ENCODE results near the gene CYB561D2. TPM values are rescaled to one million over a fixed set of nuclear protein-coding genes. Genes with fewer than 3 reads are reported as not detected.

CYB561D2 gene
- total and polyA plus RNA-seq, 9 of the 15 experiments (the other 6 are each of a cell fraction or from before 2014, with no cell fraction given): 4.2 to 16.6 (median 9.4) TPM

DNA sequence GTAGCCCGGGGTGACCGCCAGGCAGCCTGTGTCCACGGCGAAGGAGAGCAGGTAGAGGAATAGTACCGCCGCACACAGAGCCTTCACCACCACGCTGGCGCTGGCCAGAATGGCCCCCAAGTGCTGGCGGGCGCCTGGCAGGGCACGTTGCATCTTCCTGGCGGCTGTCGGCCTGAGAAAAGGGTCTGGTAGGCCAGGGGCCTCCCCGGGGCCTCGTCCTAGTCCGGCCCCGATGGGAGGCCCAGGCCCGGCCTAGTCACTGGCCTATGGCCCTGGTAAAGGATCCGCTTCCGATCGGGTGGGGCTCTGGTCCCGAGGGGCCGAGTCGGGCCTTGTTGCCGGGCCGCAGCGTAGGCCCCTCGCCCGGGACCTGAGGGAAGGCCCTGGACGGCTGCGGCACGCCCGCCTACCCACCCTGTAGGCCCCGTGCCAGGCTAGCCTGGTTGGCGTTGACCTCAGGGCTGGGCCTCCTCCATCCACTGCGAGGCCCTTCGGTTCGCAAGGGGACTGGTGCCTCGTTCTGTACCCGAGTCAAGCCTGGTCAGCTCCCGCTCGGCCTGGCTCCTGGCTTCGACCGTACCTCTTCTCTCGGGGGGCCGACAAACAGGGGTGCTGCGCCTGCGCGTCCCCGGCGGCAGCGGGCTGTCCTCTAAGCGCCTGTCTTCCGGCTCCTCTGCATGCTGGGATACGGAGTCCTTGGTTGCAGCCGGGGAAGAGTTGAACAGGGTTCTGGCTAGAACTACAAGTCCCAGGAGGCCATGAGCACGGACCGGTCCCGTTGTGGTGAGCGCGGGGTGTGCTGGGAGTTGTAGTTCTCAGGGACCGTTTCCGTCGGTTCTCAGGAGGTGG lies 8.5 kb downstream of the CYB561D2 start, which contains the start of gene TMEM115:
Gene TMEM115, minus strand, starts transcription at position 611 of the 849 bp plus-strand sequence. Its CDS starts 458 bp downstream, at position 153.
- 1% methylated on average over 28 of the region's 64 CpGs for WGBS (ENCODE audit: insufficient coverage, low coverage, missing lambda C conversion rate)
- Histone ChIP-seq H3K4me1 (replicated peaks in 1 of 2; ENCODE audit: control insufficient read depth in 2 of 2, insufficient read depth in 2 of 2, low read length in 2 of 2) (peaks cover 29 to 39% of the 10 kb centered on the region in 2 experiments; a peak in 4 of 5 replicates), H3K9me1 (ENCODE audit: control insufficient read depth, insufficient read depth, low read length) (peaks cover 6% of the 10 kb centered on the region), H3K79me2 (ENCODE audit: control insufficient read depth, insufficient read depth, low read length) (peaks cover 41% of the 10 kb centered on the region), H3K9me3 (replicated peaks; ENCODE audit: control insufficient read depth, insufficient read depth, low read depth, low read length) (no peaks in the 10 kb centered on the region), H3K4me2 (ENCODE audit: insufficient read depth, low read length) (peak within 1 kb of the TSS; percentile 95), H3K9ac (ENCODE audit: insufficient read depth in 1 of 2, low read depth in 2 of 2, low read length in 2 of 2) (peak within 1 kb of the TSS; percentile 74 to 99), H3K4me3 (peak within 1 kb of the TSS; percentile 62), H2AFZ (ENCODE audit: low read depth, low read length) (peak within 1 kb of the TSS; percentile 97), H3K36me3 (ENCODE audit: control insufficient read depth, insufficient read depth, low read length) (peaks cover 30% of the 10 kb centered on the region; the same call in 2 of the 3 replicates), H3K27ac (ENCODE audit: extremely low read depth, low read depth, low read length) (peak within 1 kb of the TSS; percentile 78), H4K20me1 (replicated peaks; ENCODE audit: control insufficient read depth, insufficient read depth, low read length) (peaks cover 31% of the 10 kb centered on the region; the same call in 1 of the 2 replicates), H3K27me3 (ENCODE audit: control insufficient read depth in 2 of 2, insufficient read depth in 2 of 2, low read length in 2 of 2) (no peaks in the 10 kb centered on the region)
- DNase-seq (ENCODE audit: extremely low read depth in 1 of 4, low spot score in 3 of 4): peak; percentile 88 to 96 (median 92)
- CTCF ChIA-PET (ENCODE audit: low intra/inter-chr PET ratio): no interaction called here
- TSS peak; percentile 64 for BruUV-seq (replicated peaks)
- POLR2A ChIA-PET: interaction anchor here (1.3 kb wide), 1 partner anchor 10 kb away, joined by 3 read pairs; no protein-coding TSS in a partner anchor
- in situ Hi-C loops (cut with MboI) (no loop called here), intact Hi-C loops (cut with micrococcal nuclease) (loop anchor here (5.0 kb wide), 1 partner anchor 253 kb away; the partner anchor contains the start of gene CISH)
- FAIRE-seq: peak; percentile 100
- ATAC-seq: peak; percentile 97
- no peak for TF ChIP-seq ZNF121 (CRISPR knock-in tag; conservative IDR thresholded peaks at IDR 0.05)
- TF ChIP-seq GABPB2 (CRISPR knock-in tag; conservative IDR thresholded peaks at IDR 0.05): no peak
- TF ChIP-seq, protein P1, sequence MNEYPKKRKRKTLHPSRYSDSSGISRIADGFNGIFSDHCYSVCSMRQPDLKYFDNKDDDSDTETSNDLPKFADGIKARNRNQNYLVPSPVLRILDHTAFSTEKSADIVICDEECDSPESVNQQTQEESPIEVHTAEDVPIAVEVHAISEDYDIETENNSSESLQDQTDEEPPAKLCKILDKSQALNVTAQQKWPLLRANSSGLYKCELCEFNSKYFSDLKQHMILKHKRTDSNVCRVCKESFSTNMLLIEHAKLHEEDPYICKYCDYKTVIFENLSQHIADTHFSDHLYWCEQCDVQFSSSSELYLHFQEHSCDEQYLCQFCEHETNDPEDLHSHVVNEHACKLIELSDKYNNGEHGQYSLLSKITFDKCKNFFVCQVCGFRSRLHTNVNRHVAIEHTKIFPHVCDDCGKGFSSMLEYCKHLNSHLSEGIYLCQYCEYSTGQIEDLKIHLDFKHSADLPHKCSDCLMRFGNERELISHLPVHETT (CRISPR knock-in tag; conservative IDR thresholded peaks at IDR 0.05 in 1 of 2, IDR thresholded peaks at IDR 0.05 in 1 of 2): peak in 1 of 2 experiments; percentile 77; a peak in 2 of 4 replicates
- TF ChIP-seq ZNF311 (CRISPR knock-in tag; IDR thresholded peaks at IDR 0.05): no peak; the same call in 1 of the 2 replicates
- no peak for TF ChIP-seq ZNF780A (CRISPR knock-in tag; IDR thresholded peaks at IDR 0.05)
- TF ChIP-seq ATF1 (CRISPR knock-in tag; IDR thresholded peaks at IDR 0.05): no peak
- TF ChIP-seq ATF1 (tag; IDR thresholded peaks at IDR 0.05): peak; percentile 80; the same call in 1 of the 2 replicates
- TF ChIP-seq, protein P2, sequence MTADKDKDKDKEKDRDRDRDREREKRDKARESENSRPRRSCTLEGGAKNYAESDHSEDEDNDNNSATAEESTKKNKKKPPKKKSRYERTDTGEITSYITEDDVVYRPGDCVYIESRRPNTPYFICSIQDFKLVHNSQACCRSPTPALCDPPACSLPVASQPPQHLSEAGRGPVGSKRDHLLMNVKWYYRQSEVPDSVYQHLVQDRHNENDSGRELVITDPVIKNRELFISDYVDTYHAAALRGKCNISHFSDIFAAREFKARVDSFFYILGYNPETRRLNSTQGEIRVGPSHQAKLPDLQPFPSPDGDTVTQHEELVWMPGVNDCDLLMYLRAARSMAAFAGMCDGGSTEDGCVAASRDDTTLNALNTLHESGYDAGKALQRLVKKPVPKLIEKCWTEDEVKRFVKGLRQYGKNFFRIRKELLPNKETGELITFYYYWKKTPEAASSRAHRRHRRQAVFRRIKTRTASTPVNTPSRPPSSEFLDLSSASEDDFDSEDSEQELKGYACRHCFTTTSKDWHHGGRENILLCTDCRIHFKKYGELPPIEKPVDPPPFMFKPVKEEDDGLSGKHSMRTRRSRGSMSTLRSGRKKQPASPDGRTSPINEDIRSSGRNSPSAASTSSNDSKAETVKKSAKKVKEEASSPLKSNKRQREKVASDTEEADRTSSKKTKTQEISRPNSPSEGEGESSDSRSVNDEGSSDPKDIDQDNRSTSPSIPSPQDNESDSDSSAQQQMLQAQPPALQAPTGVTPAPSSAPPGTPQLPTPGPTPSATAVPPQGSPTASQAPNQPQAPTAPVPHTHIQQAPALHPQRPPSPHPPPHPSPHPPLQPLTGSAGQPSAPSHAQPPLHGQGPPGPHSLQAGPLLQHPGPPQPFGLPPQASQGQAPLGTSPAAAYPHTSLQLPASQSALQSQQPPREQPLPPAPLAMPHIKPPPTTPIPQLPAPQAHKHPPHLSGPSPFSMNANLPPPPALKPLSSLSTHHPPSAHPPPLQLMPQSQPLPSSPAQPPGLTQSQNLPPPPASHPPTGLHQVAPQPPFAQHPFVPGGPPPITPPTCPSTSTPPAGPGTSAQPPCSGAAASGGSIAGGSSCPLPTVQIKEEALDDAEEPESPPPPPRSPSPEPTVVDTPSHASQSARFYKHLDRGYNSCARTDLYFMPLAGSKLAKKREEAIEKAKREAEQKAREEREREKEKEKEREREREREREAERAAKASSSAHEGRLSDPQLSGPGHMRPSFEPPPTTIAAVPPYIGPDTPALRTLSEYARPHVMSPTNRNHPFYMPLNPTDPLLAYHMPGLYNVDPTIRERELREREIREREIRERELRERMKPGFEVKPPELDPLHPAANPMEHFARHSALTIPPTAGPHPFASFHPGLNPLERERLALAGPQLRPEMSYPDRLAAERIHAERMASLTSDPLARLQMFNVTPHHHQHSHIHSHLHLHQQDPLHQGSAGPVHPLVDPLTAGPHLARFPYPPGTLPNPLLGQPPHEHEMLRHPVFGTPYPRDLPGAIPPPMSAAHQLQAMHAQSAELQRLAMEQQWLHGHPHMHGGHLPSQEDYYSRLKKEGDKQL (CRISPR knock-in tag; IDR thresholded peaks at IDR 0.05; ENCODE audit: borderline replicate concordance): no peak
- TF ChIP-seq CBX8 (IDR thresholded peaks at IDR 0.05; ENCODE audit: borderline replicate concordance, extremely low read depth, low read depth, low read length, poor library complexity, severe bottlenecking): no peak
- TF ChIP-seq ZNF778 (CRISPR knock-in tag; IDR thresholded peaks at IDR 0.05): no peak
- TF ChIP-seq TGIF2 (CRISPR knock-in tag; IDR thresholded peaks at IDR 0.05): no peak
